ENCODE measurements around the gene CD44. TPM values are rescaled to one million over a fixed set of nuclear protein-coding genes. Genes with fewer than 3 reads are reported as not detected.
A peak's percentile ranks its signal among the peaks of the same experiment; 100 is the strongest.

Gene CD44
- total and polyA plus RNA-seq, 10 of the 15 experiments (the other 5 are each of a cell fraction or from before 2014, with no cell fraction given) = 57.1 to 293 (median 120) TPM

GRCh38 chr11:35146074-35146521, 7.1 kb downstream of the CD44 start (continued):
- TF ChIP-seq ATF2 (IDR thresholded peaks at IDR 0.05; ENCODE audit: low read length) (peak; percentile 16; the same call in 1 of the 2 replicates), EED (IDR thresholded peaks at IDR 0.05; ENCODE audit: low read depth) (0 out of 2 replicates have a peak, but pooled peaks have one; percentile 27), BHLHE40 (IDR thresholded peaks at IDR 0.05; ENCODE audit: borderline replicate concordance in 1 of 2, low read depth in 2 of 2, low read length in 1 of 2) (0 out of 4 replicates have a peak, but pooled peaks of 1 of the 2 experiments have one; percentile 30), ZBTB4 (CRISPR knock-in tag; IDR thresholded peaks at IDR 0.05) (no peak), PRDM15 (CRISPR knock-in tag; IDR thresholded peaks at IDR 0.05) (no peak), MYC (IDR thresholded peaks at IDR 0.05; ENCODE audit: insufficient read depth, insufficient read length, insufficient replicate concordance, low read length, severe bottlenecking) (no peak), IRF4 (IDR thresholded peaks at IDR 0.05; ENCODE audit: low read depth, low read length) (0 out of 2 replicates have a peak, but pooled peaks have one; percentile 72), ATF7 (IDR thresholded peaks at IDR 0.05; ENCODE audit: low read depth) (no peak), MTA3 (IDR thresholded peaks at IDR 0.05; ENCODE audit: borderline replicate concordance, low read length) (0 out of 2 replicates have a peak, but pooled peaks have one; percentile 78), BCL11A (IDR thresholded peaks at IDR 0.05; ENCODE audit: low read depth, low read length) (peak; percentile 64), NFYA (IDR thresholded peaks at IDR 0.05; ENCODE audit: borderline replicate concordance, low read depth, low read length) (no peak), RB1 (IDR thresholded peaks at IDR 0.05; ENCODE audit: borderline replicate concordance) (no peak), HCFC1 (IDR thresholded peaks at IDR 0.05; ENCODE audit: low read length) (no peak), SMAD5 (IDR thresholded peaks at IDR 0.05; ENCODE audit: low read depth) (no peak), CBFB (IDR thresholded peaks at IDR 0.05; ENCODE audit: low read depth) (0 out of 2 replicates have a peak, but pooled peaks have one; percentile 52), YBX1 (IDR thresholded peaks at IDR 0.05) (no peak), ASH2L (IDR thresholded peaks at IDR 0.05; ENCODE audit: borderline replicate concordance, low read depth) (no peak), EGR1 (IDR thresholded peaks at IDR 0.05; ENCODE audit: borderline replicate concordance in 1 of 2, low read depth in 2 of 2, low read length in 2 of 2) (peak in 1 of 2 experiments; percentile 20; a peak in 1 of 3 replicates), MEF2A (IDR thresholded peaks at IDR 0.05; ENCODE audit: insufficient read depth, low read depth, low read length) (0 out of 2 replicates have a peak, but pooled peaks have one; percentile 24)

Measured in GM12878 (cell line).